Measurements from ENCODE around the gene SLIT3.
A peak's percentile ranks its signal among the peaks of the same experiment; 100 is the strongest.

The SLIT3 gene

GRCh38 chr5:168967882-168968620, 332.9 kb downstream of the SLIT3 start:
- TF ChIP-seq CTCF (IDR thresholded peaks at IDR 0.05; ENCODE audit: insufficient read depth, low read depth, low read length, missing control alignments), result no peak
- no peak overlapping the region for H3K4me3 ChIP-seq (ENCODE audit: low read depth, low read length)
- no peak for DNase-seq (ENCODE audit: low read depth)

GRCh38 chr5:168965638-168966037, 335.3 kb downstream of the SLIT3 start:
- DNase-seq (ENCODE audit: low read depth), result no peak
- H3K4me3 ChIP-seq (ENCODE audit: low read depth, low read length), result no peak overlapping the region
- no peak for TF ChIP-seq CTCF (IDR thresholded peaks at IDR 0.05; ENCODE audit: insufficient read depth, low read depth, low read length, missing control alignments)

- TF ChIP-seq CTCF (IDR thresholded peaks at IDR 0.05; ENCODE audit: insufficient read depth, low read depth, low read length, missing control alignments), result no peak
- DNase-seq (ENCODE audit: low read depth), result no peak
Observed at GRCh38 chr5:168964182-168964581, 336.8 kb downstream of the SLIT3 start.

GRCh38 chr5:168962306-168962705, 338.6 kb downstream of the SLIT3 start:
- H3K4me3 ChIP-seq (ENCODE audit: low read depth, low read length), result no peak overlapping the region
- DNase-seq (ENCODE audit: low read depth), result no peak
- TF ChIP-seq CTCF (IDR thresholded peaks at IDR 0.05; ENCODE audit: insufficient read depth, low read depth, low read length, missing control alignments), result no peak

More at GRCh38 chr5:168964182-168964581, 336.8 kb downstream of the SLIT3 start:
- H3K4me3 ChIP-seq (ENCODE audit: low read depth, low read length), result no peak overlapping the region

- no peak for TF ChIP-seq CTCF (IDR thresholded peaks at IDR 0.05; ENCODE audit: insufficient read depth, low read depth, low read length, missing control alignments)
- no peak for DNase-seq (ENCODE audit: low read depth)
- H3K4me3 ChIP-seq (ENCODE audit: low read depth, low read length), result no peak overlapping the region
Observed at GRCh38 chr5:168961681-168962080, 339.3 kb downstream of the SLIT3 start.

GRCh38 chr5:168960497-168960896, 340.4 kb downstream of the SLIT3 start:
- TF ChIP-seq CTCF (IDR thresholded peaks at IDR 0.05; ENCODE audit: insufficient read depth, low read depth, low read length, missing control alignments), result no peak
- DNase-seq (ENCODE audit: low read depth), result peak; percentile 5
- H3K4me3 ChIP-seq (ENCODE audit: low read depth, low read length), result no peak overlapping the region

- no peak for DNase-seq (ENCODE audit: low read depth)
- H3K4me3 ChIP-seq (ENCODE audit: low read depth, low read length), result no peak overlapping the region
- TF ChIP-seq CTCF (IDR thresholded peaks at IDR 0.05; ENCODE audit: insufficient read depth, low read depth, low read length, missing control alignments), result no peak
Observed at GRCh38 chr5:168953351-168953750, 347.6 kb downstream of the SLIT3 start.

Measured in GM12865 (cell line).